ENCODE measurements around the gene ATXN7L1.
A peak's percentile ranks its signal among the peaks of the same experiment; 100 is the strongest.

The ATXN7L1 gene

DNA sequence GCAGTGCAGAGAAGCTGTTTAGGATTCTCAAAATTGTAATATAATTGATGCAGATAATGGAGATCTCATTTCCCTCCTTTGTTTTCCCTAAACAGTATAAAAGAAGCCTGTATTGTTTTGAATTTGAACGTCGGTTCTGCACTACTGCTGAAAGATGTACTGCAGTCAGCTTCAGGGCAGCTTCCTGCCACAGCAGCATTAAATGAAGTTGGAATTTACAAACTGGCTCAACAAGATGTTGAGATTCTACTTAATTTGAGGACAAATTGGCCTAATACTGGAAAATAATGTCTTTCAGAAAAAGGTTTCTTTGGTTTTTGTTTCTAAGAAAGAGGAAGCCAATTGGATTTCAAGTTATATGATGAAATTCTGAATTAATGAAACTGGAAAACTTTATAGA, 309.4 kb downstream of the ATXN7L1 start:
- intact Hi-C loops (cut with DNase I), result no loop called here

DNA sequence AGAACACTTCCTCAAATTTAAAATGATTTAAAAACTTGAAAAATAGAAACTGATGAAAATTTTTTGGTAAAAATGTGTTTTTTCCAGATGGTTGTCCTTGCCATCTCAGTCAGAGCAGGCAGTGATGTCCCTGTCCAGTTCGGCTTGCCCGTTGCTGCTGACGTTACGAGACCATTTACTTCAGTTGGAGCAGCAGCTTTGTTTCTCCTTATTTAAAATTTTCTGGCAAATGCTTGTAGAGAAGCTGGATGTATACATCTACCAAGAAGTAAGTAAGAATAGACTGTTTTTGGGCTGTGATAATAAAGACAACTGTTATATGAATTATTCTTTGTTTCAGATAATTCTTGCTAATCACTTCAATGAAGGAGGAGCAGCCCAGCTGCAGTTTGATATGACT, 311.2 kb downstream of the ATXN7L1 start:
- DNase-seq, result peak in 9 of 42 donors; percentile 10 to 59 (median 31)
- intact Hi-C loops (cut with DNase I), result no loop called here

More for the DNA sequence above, 309.4 kb downstream of the ATXN7L1 start:
- peak in 1 of 42 donors; percentile 10 for DNase-seq

DNA sequence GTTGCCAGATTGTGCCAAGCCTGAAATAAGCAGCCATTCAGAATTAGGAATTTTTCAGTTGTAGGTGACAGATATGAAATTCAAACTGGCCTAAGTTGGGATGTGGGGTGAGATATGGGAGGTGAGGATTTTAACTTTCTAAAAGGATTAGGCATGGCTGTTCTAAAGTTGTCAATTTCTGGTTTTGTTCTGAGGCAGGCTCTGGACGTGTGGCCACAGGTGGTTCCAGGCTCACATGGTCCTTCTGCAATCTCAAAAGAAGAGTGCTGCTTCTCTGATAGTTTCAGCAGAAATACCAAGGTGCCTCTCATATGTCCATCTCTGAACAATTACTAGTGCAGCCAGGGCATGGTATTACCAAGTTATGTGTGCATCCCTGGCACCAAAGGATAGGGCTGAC, 316.5 kb downstream of the ATXN7L1 start:
- intact Hi-C loops (cut with DNase I), result no loop called here
- DNase-seq, result no peak

All from head of caudate nucleus (tissue), 42 donors.